Measurements from ENCODE around the gene TRIL. TPM values are rescaled to one million over a fixed set of nuclear protein-coding genes. Genes with fewer than 3 reads are reported as not detected.

Gene TRIL, protein sequence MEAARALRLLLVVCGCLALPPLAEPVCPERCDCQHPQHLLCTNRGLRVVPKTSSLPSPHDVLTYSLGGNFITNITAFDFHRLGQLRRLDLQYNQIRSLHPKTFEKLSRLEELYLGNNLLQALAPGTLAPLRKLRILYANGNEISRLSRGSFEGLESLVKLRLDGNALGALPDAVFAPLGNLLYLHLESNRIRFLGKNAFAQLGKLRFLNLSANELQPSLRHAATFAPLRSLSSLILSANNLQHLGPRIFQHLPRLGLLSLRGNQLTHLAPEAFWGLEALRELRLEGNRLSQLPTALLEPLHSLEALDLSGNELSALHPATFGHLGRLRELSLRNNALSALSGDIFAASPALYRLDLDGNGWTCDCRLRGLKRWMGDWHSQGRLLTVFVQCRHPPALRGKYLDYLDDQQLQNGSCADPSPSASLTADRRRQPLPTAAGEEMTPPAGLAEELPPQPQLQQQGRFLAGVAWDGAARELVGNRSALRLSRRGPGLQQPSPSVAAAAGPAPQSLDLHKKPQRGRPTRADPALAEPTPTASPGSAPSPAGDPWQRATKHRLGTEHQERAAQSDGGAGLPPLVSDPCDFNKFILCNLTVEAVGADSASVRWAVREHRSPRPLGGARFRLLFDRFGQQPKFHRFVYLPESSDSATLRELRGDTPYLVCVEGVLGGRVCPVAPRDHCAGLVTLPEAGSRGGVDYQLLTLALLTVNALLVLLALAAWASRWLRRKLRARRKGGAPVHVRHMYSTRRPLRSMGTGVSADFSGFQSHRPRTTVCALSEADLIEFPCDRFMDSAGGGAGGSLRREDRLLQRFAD
- polyA plus RNA-seq (1.4 TPM in 2 replicates), polyA minus RNA-seq (3.2 and 4.4 TPM in 2 replicates)

DNA sequence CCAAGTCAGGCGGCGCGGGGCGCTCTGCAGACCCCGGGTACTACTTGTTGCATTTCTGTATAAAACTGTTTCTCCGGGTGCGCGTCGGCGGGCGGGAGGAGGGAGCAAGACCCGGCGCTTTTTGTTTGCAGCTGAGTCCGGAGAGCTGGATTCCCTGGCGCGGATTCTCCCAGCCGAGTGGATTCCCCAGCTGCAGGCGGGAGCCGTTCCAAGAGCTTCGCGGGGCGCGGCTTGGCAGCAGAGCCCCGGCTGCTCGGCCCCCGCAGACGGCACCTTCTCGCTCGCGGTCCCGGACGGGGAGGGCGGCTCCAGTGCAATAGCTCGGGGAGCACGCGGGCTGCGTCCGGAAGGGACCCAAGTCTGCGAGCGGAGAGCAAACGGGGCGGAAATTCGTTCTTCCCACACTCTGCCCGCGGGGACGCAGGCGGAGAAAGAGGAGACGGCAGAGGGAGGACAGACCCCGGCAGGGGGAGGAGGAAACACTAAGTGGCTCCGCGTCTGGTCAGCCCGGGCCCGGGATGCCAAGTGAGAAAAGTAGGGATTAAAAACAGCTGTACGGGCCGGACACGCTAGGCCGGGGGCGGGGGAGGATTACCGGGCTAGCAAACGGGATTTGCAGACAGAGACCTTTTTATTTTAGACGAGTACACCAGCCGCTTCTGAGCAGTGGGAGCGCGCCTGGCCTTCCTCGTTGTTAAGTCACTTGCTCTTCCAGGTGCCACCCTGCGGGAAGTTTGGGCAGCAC, at the start of gene TRIL:
Gene TRIL (minus strand): TSS at position 96 of the 745 bp plus-strand sequence. CDS start 284 bp downstream, outside the sequence.
- Histone ChIP-seq H3K4me2 (ENCODE audit: low read length) (no peak within 1 kb of the TSS), H3K9me3 (ENCODE audit: low read length) (no peaks in the 10 kb centered on the region), H2AFZ (ENCODE audit: low read depth, low read length) (no peak within 1 kb of the TSS), H3K36me3 (ENCODE audit: insufficient read depth, low read length) (no peaks in the 10 kb centered on the region), H3K27me3 (ENCODE audit: insufficient read depth, low read depth, low read length) (peaks cover 54% of the 10 kb centered on the region), H3K9ac (ENCODE audit: low read length) (peak within 1 kb of the TSS; percentile 46), H4K20me1 (ENCODE audit: insufficient read depth) (no peaks in the 10 kb centered on the region), H3K79me2 (replicated peaks; ENCODE audit: insufficient read depth, low read length) (no peaks in the 10 kb centered on the region), H3F3A (ENCODE audit: insufficient read depth, low read length, poor library complexity, severe bottlenecking) (no peaks in the 10 kb centered on the region), H3K27ac (ENCODE audit: low read length) (no peak within 1 kb of the TSS), H3K9me2 (ENCODE audit: insufficient read depth, low read length) (no peaks in the 10 kb centered on the region), H3K4me3 (ENCODE audit: low read length) (peak within 1 kb of the TSS; percentile 68)
- TF ChIP-seq EZH2 (IDR thresholded peaks at IDR 0.05; ENCODE audit: borderline replicate concordance, insufficient read depth, low read length, poor library complexity, severe bottlenecking) (peak; percentile 1), POLR2AphosphoS5 (IDR thresholded peaks at IDR 0.05) (no peak)

DNA sequence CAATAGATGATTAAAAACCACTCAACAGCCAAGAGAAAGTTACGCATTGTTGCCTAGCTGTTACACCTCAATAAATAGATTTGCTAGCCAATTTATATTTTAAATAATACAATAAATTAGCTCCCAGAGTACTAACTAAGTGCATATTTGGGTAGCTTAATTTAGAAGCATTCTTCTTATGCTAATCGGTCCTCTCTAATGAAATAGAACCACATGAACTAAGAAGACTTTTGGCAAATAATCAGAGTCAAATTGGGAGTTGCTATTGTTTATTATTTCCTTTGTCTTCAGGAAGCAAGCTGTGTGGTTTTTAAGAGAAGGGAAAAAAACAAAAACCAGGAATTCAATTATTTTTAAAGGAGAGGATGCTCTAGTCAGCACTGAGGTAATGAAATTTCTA, 49.0 kb upstream of the TRIL start:
- Histone ChIP-seq H3K79me2 (replicated peaks; ENCODE audit: insufficient read depth, low read length) (no peaks in the 10 kb centered on the region), H3F3A (ENCODE audit: insufficient read depth, low read length, poor library complexity, severe bottlenecking) (no peaks in the 10 kb centered on the region), H2AFZ (ENCODE audit: low read depth, low read length) (no peak overlapping the region), H3K4me3 (ENCODE audit: low read length) (no peak overlapping the region), H3K36me3 (ENCODE audit: insufficient read depth, low read length) (no peaks in the 10 kb centered on the region), H3K27ac (ENCODE audit: low read length) (no peak overlapping the region), H3K9me3 (ENCODE audit: low read length) (peaks cover 3% of the 10 kb centered on the region), H3K4me2 (ENCODE audit: low read length) (no peak overlapping the region), H4K20me1 (ENCODE audit: insufficient read depth) (no peaks in the 10 kb centered on the region), H3K9me2 (ENCODE audit: insufficient read depth, low read length) (no peaks in the 10 kb centered on the region), H3K9ac (ENCODE audit: low read length) (no peak overlapping the region), H3K27me3 (ENCODE audit: insufficient read depth, low read depth, low read length) (no peaks in the 10 kb centered on the region)
- no peak for TF ChIP-seq SMC3 (conservative IDR thresholded peaks at IDR 0.05; ENCODE audit: poor library complexity)
- no peak for TF ChIP-seq RAD21 (conservative IDR thresholded peaks at IDR 0.05)
- TF ChIP-seq EP300 (conservative IDR thresholded peaks at IDR 0.05; ENCODE audit: poor library complexity, severe bottlenecking) = no peak
- no peak for TF ChIP-seq POLR2AphosphoS5 (IDR thresholded peaks at IDR 0.05)
- no peak for TF ChIP-seq TAF1 (IDR thresholded peaks at IDR 0.05; ENCODE audit: low read depth)
- TF ChIP-seq EZH2 (IDR thresholded peaks at IDR 0.05; ENCODE audit: borderline replicate concordance, insufficient read depth, low read length, poor library complexity, severe bottlenecking) = no peak
- TF ChIP-seq, protein P1, sequence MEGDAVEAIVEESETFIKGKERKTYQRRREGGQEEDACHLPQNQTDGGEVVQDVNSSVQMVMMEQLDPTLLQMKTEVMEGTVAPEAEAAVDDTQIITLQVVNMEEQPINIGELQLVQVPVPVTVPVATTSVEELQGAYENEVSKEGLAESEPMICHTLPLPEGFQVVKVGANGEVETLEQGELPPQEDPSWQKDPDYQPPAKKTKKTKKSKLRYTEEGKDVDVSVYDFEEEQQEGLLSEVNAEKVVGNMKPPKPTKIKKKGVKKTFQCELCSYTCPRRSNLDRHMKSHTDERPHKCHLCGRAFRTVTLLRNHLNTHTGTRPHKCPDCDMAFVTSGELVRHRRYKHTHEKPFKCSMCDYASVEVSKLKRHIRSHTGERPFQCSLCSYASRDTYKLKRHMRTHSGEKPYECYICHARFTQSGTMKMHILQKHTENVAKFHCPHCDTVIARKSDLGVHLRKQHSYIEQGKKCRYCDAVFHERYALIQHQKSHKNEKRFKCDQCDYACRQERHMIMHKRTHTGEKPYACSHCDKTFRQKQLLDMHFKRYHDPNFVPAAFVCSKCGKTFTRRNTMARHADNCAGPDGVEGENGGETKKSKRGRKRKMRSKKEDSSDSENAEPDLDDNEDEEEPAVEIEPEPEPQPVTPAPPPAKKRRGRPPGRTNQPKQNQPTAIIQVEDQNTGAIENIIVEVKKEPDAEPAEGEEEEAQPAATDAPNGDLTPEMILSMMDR (IDR thresholded peaks at IDR 0.05; ENCODE audit: poor library complexity, severe bottlenecking) = no peak
- TF ChIP-seq, protein P2, sequence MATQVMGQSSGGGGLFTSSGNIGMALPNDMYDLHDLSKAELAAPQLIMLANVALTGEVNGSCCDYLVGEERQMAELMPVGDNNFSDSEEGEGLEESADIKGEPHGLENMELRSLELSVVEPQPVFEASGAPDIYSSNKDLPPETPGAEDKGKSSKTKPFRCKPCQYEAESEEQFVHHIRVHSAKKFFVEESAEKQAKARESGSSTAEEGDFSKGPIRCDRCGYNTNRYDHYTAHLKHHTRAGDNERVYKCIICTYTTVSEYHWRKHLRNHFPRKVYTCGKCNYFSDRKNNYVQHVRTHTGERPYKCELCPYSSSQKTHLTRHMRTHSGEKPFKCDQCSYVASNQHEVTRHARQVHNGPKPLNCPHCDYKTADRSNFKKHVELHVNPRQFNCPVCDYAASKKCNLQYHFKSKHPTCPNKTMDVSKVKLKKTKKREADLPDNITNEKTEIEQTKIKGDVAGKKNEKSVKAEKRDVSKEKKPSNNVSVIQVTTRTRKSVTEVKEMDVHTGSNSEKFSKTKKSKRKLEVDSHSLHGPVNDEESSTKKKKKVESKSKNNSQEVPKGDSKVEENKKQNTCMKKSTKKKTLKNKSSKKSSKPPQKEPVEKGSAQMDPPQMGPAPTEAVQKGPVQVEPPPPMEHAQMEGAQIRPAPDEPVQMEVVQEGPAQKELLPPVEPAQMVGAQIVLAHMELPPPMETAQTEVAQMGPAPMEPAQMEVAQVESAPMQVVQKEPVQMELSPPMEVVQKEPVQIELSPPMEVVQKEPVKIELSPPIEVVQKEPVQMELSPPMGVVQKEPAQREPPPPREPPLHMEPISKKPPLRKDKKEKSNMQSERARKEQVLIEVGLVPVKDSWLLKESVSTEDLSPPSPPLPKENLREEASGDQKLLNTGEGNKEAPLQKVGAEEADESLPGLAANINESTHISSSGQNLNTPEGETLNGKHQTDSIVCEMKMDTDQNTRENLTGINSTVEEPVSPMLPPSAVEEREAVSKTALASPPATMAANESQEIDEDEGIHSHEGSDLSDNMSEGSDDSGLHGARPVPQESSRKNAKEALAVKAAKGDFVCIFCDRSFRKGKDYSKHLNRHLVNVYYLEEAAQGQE (IDR thresholded peaks at IDR 0.05; ENCODE audit: borderline replicate concordance) = no peak
- no peak for TF ChIP-seq MXI1 (conservative IDR thresholded peaks at IDR 0.05; ENCODE audit: poor library complexity, severe bottlenecking)

Data from neural cell (in vitro differentiated cells).